Measurements from ENCODE around the gene DYRK3.

GRCh38 chr1:206686478-206687249, 51.3 kb downstream of the DYRK3 start:
- TF ChIP-seq POLR2A (IDR thresholded peaks at IDR 0.05) (no peak), CTCF (IDR thresholded peaks at IDR 0.05 in 4 of 5, conservative IDR thresholded peaks at IDR 0.05 in 1 of 5) (no peak)
